Activated T-cell treated with anti-CD3 and anti-CD28 coated beads, Interleukin-2, amount 50 U/mL, for 24 hours (primary cell): ENCODE measurements around the gene MARK3.

Source experiments
- DNase-seq: peaks from one replicate; pipeline ENCODE4 v3.0.0-alpha.2; 2020
- H3K27ac Mint-ChIP-seq: 2 replicates; pipeline ENCODE4 v1.8.0; 2020; ENCODE audit warnings: mild to moderate bottlenecking, mixed read lengths
- H3K27me3 Mint-ChIP-seq: 2 replicates; pipeline ENCODE4 v1.8.0; 2020; ENCODE audit warnings: mixed read lengths
- H3K36me3 Mint-ChIP-seq: 2 replicates; pipeline ENCODE4 v1.8.0; 2020; ENCODE audit warnings: low read depth, mixed read lengths
- H3K4me1 Mint-ChIP-seq: 2 replicates; pipeline ENCODE4 v1.8.0; 2020; ENCODE audit warnings: low read depth, mixed read lengths
- H3K4me3 Mint-ChIP-seq: 2 replicates; pipeline ENCODE4 v1.8.0; 2020; ENCODE audit warnings: mild to moderate bottlenecking, moderate library complexity, mixed read lengths
- H3K9me3 Mint-ChIP-seq: 2 replicates; pipeline ENCODE4 v1.8.0; 2020; ENCODE audit warnings: mixed read lengths

Gene MARK3

GRCh38 chr14:103380719-103381377, 4.4 kb upstream of the MARK3 start:
- DNase-seq = no peak
- Mint-ChIP-seq H3K27ac (no peak overlapping the region), H3K9me3 (no peaks in the 10 kb centered on the region), H3K27me3 (no peaks in the 10 kb centered on the region), H3K4me3 (no peak overlapping the region), H3K36me3 (peaks cover 3% of the 10 kb centered on the region), H3K4me1 (peaks cover 20% of the 10 kb centered on the region)

GRCh38 chr14:103382376-103382775, 2.8 kb upstream of the MARK3 start:
- Mint-ChIP-seq H3K4me1 (peaks cover 23% of the 10 kb centered on the region), H3K9me3 (no peaks in the 10 kb centered on the region), H3K27me3 (no peaks in the 10 kb centered on the region), H3K27ac (no peak overlapping the region), H3K4me3 (no peak overlapping the region), H3K36me3 (peaks cover 17% of the 10 kb centered on the region)
- DNase-seq = no peak

- Mint-ChIP-seq H3K27me3 (no peaks in the 10 kb centered on the region), H3K27ac (peak overlapping the region; percentile 94), H3K4me3 (peak overlapping the region; percentile 96), H3K36me3 (peaks cover 28% of the 10 kb centered on the region), H3K4me1 (peaks cover 39% of the 10 kb centered on the region), H3K9me3 (no peaks in the 10 kb centered on the region)
- DNase-seq = no peak
Measured at GRCh38 chr14:103384450-103385151, 614 bp upstream of the MARK3 start.

GRCh38 chr14:103385929-103386712, 906 bp downstream of the MARK3 start:
- H3K36me3 Mint-ChIP-seq = peaks cover 30% of the 10 kb centered on the region
- H3K4me3 Mint-ChIP-seq = peak overlapping the region; percentile 96
- H3K4me1 Mint-ChIP-seq = peaks cover 50% of the 10 kb centered on the region
- no peaks in the 10 kb centered on the region for H3K9me3 Mint-ChIP-seq
- H3K27ac Mint-ChIP-seq = peak overlapping the region; percentile 96
- peak; percentile 60 for DNase-seq
- H3K27me3 Mint-ChIP-seq = no peaks in the 10 kb centered on the region

- Mint-ChIP-seq H3K4me3 (peak overlapping the region; percentile 96), H3K27ac (peak overlapping the region; percentile 96), H3K9me3 (no peaks in the 10 kb centered on the region), H3K36me3 (peaks cover 30% of the 10 kb centered on the region), H3K4me1 (peaks cover 52% of the 10 kb centered on the region), H3K27me3 (no peaks in the 10 kb centered on the region)
- DNase-seq = no peak
Measured at GRCh38 chr14:103386713-103387329, 1.6 kb downstream of the MARK3 start.

- Mint-ChIP-seq H3K36me3 (peaks cover 30% of the 10 kb centered on the region), H3K4me1 (peaks cover 56% of the 10 kb centered on the region), H3K9me3 (no peaks in the 10 kb centered on the region), H3K27me3 (no peaks in the 10 kb centered on the region), H3K4me3 (peak overlapping the region; percentile 17), H3K27ac (peak overlapping the region; percentile 87)
- no peak for DNase-seq
Measured at GRCh38 chr14:103388664-103389063, 3.4 kb downstream of the MARK3 start.

GRCh38 chr14:103390605-103391004, 5.4 kb downstream of the MARK3 start:
- peaks cover 63% of the 10 kb centered on the region for H3K4me1 Mint-ChIP-seq
- DNase-seq = no peak
- H3K9me3 Mint-ChIP-seq = no peaks in the 10 kb centered on the region
- peak overlapping the region; percentile 61 for H3K27ac Mint-ChIP-seq
- H3K27me3 Mint-ChIP-seq = no peaks in the 10 kb centered on the region
- H3K4me3 Mint-ChIP-seq = no peak overlapping the region
- H3K36me3 Mint-ChIP-seq = peaks cover 28% of the 10 kb centered on the region

GRCh38 chr14:103391048-103391447, 5.8 kb downstream of the MARK3 start:
- Mint-ChIP-seq H3K4me1 (peaks cover 67% of the 10 kb centered on the region), H3K27ac (peak overlapping the region; percentile 45)
- DNase-seq = no peak

GRCh38 chr14:103392106-103392505, 6.9 kb downstream of the MARK3 start:
- Mint-ChIP-seq H3K4me3 (no peak overlapping the region), H3K27ac (no peak overlapping the region), H3K9me3 (no peaks in the 10 kb centered on the region), H3K4me1 (peaks cover 75% of the 10 kb centered on the region), H3K36me3 (peaks cover 16% of the 10 kb centered on the region), H3K27me3 (no peaks in the 10 kb centered on the region)
- no peak for DNase-seq

More at GRCh38 chr14:103391048-103391447, 5.8 kb downstream of the MARK3 start:
- Mint-ChIP-seq H3K9me3 (no peaks in the 10 kb centered on the region), H3K36me3 (peaks cover 25% of the 10 kb centered on the region), H3K27me3 (no peaks in the 10 kb centered on the region), H3K4me3 (no peak overlapping the region)

GRCh38 chr14:103392572-103392971, 7.4 kb downstream of the MARK3 start:
- peaks cover 74% of the 10 kb centered on the region for H3K4me1 Mint-ChIP-seq
- H3K4me3 Mint-ChIP-seq = no peak overlapping the region
- H3K27me3 Mint-ChIP-seq = no peaks in the 10 kb centered on the region
- H3K9me3 Mint-ChIP-seq = no peaks in the 10 kb centered on the region
- DNase-seq = no peak
- H3K36me3 Mint-ChIP-seq = peaks cover 15% of the 10 kb centered on the region
- no peak overlapping the region for H3K27ac Mint-ChIP-seq

GRCh38 chr14:103393070-103393469, 7.9 kb downstream of the MARK3 start:
- H3K9me3 Mint-ChIP-seq = no peaks in the 10 kb centered on the region
- H3K4me3 Mint-ChIP-seq = no peak overlapping the region
- no peaks in the 10 kb centered on the region for H3K27me3 Mint-ChIP-seq
- no peak for DNase-seq
- no peak overlapping the region for H3K27ac Mint-ChIP-seq
- H3K36me3 Mint-ChIP-seq = peaks cover 11% of the 10 kb centered on the region
- H3K4me1 Mint-ChIP-seq = peaks cover 75% of the 10 kb centered on the region

- H3K27me3 Mint-ChIP-seq = no peaks in the 10 kb centered on the region
- H3K27ac Mint-ChIP-seq = peak overlapping the region; percentile 66
- H3K9me3 Mint-ChIP-seq = no peaks in the 10 kb centered on the region
- no peak for DNase-seq
- H3K36me3 Mint-ChIP-seq = peaks cover 5% of the 10 kb centered on the region
- peak overlapping the region; percentile 13 for H3K4me3 Mint-ChIP-seq
- peaks cover 76% of the 10 kb centered on the region for H3K4me1 Mint-ChIP-seq
Measured at GRCh38 chr14:103393676-103394626, 8.7 kb downstream of the MARK3 start.

- Mint-ChIP-seq H3K27ac (peak overlapping the region; percentile 71), H3K9me3 (no peaks in the 10 kb centered on the region), H3K27me3 (no peaks in the 10 kb centered on the region), H3K4me1 (peaks cover 76% of the 10 kb centered on the region), H3K4me3 (no peak overlapping the region), H3K36me3 (peaks cover 3% of the 10 kb centered on the region)
- no peak for DNase-seq
Measured at GRCh38 chr14:103395244-103395643, 10.0 kb downstream of the MARK3 start.
